ENCODE results near the gene CPLX3. TPM values are rescaled to one million over a fixed set of nuclear protein-coding genes. Genes with fewer than 3 reads are reported as not detected.

Gene CPLX3
- polyA plus RNA-seq, 1 donor from 2014 or later, result 0.27 TPM

GRCh38 chr15:74827614-74828013 is 1.2 kb downstream of the CPLX3 start:
- Histone ChIP-seq H3K36me3 (ENCODE audit: insufficient read depth, low read length) (no peaks in the 10 kb centered on the region), H3K9ac (ENCODE audit: low read length) (no peak overlapping the region), H2AFZ (ENCODE audit: low read depth, low read length) (no peak overlapping the region), H3F3A (ENCODE audit: insufficient read depth, low read length, poor library complexity, severe bottlenecking) (no peaks in the 10 kb centered on the region), H3K27me3 (ENCODE audit: insufficient read depth, low read depth, low read length) (peaks cover 50% of the 10 kb centered on the region), H3K79me2 (replicated peaks; ENCODE audit: insufficient read depth, low read length) (no peaks in the 10 kb centered on the region), H4K20me1 (ENCODE audit: insufficient read depth) (no peaks in the 10 kb centered on the region), H3K4me2 (ENCODE audit: low read length) (no peak overlapping the region), H3K4me3 (ENCODE audit: low read length) (no peak overlapping the region), H3K9me3 (ENCODE audit: low read length) (no peaks in the 10 kb centered on the region), H3K27ac (ENCODE audit: low read length) (no peak overlapping the region), H3K9me2 (ENCODE audit: insufficient read depth, low read length) (no peaks in the 10 kb centered on the region)
- TF ChIP-seq EP300 (conservative IDR thresholded peaks at IDR 0.05; ENCODE audit: poor library complexity, severe bottlenecking), result no peak

DNA sequence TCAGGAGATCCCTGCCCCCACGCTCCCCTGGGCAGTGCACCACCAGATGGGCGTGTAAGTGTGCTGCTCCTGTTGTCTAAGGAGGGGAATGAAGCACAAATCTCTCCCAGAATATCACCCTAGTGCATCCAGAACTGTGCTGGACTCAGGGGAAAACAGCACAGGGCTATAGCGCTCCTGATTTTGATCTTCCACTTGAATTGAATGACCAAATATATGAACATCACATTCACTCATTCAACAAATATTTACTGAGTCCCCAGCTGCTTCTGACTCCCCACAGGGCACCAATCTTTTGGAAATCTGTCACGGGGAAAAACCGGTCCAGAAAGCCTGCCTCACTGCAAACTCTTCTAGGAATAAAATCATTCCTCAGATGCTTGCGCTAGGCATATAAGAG is 2.4 kb downstream of the CPLX3 start:
- Histone ChIP-seq H3K4me2 (ENCODE audit: low read length) (no peak overlapping the region), H3K79me2 (replicated peaks; ENCODE audit: insufficient read depth, low read length) (no peaks in the 10 kb centered on the region), H4K20me1 (ENCODE audit: insufficient read depth) (no peaks in the 10 kb centered on the region), H3K9ac (ENCODE audit: low read length) (no peak overlapping the region), H3K9me2 (ENCODE audit: insufficient read depth, low read length) (no peaks in the 10 kb centered on the region), H3K9me3 (ENCODE audit: low read length) (no peaks in the 10 kb centered on the region), H3K4me3 (ENCODE audit: low read length) (no peak overlapping the region), H3F3A (ENCODE audit: insufficient read depth, low read length, poor library complexity, severe bottlenecking) (no peaks in the 10 kb centered on the region), H3K27me3 (ENCODE audit: insufficient read depth, low read depth, low read length) (peaks cover 50% of the 10 kb centered on the region), H2AFZ (ENCODE audit: low read depth, low read length) (no peak overlapping the region), H3K27ac (ENCODE audit: low read length) (no peak overlapping the region), H3K36me3 (ENCODE audit: insufficient read depth, low read length) (no peaks in the 10 kb centered on the region)
- no peak for TF ChIP-seq EZH2 (IDR thresholded peaks at IDR 0.05; ENCODE audit: borderline replicate concordance, insufficient read depth, low read length, poor library complexity, severe bottlenecking)

DNA sequence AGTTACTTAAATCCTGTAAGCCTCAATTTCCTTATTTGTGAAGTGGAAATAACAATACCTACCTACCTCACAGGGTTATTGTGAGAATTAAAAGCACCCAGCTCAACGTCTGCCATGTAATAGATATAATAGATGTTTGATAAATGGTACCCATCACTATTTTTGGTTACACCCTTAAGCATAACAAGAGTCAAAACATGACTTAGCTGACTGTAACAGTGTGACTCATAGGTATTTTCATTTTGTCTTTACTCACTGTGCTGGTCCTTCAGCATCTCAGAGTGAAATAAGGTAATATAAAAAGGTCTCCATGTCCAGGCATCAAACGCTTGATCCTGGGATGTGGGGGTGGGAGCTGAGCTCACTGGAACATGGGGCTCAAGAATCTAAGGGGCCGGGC is 3.1 kb downstream of the CPLX3 start:
- Histone ChIP-seq H3K36me3 (ENCODE audit: insufficient read depth, low read length) (no peaks in the 10 kb centered on the region), H3K27ac (ENCODE audit: low read length) (no peak overlapping the region), H3K27me3 (ENCODE audit: insufficient read depth, low read depth, low read length) (peaks cover 44% of the 10 kb centered on the region), H3K4me2 (ENCODE audit: low read length) (no peak overlapping the region), H3K9ac (ENCODE audit: low read length) (no peak overlapping the region), H3K9me3 (ENCODE audit: low read length) (no peaks in the 10 kb centered on the region), H3K4me3 (ENCODE audit: low read length) (no peak overlapping the region), H2AFZ (ENCODE audit: low read depth, low read length) (no peak overlapping the region), H3F3A (ENCODE audit: insufficient read depth, low read length, poor library complexity, severe bottlenecking) (no peaks in the 10 kb centered on the region), H3K79me2 (replicated peaks; ENCODE audit: insufficient read depth, low read length) (no peaks in the 10 kb centered on the region), H4K20me1 (ENCODE audit: insufficient read depth) (no peaks in the 10 kb centered on the region), H3K9me2 (ENCODE audit: insufficient read depth, low read length) (no peaks in the 10 kb centered on the region)
- TF ChIP-seq TAF1 (IDR thresholded peaks at IDR 0.05; ENCODE audit: low read depth), result no peak
- no peak for TF ChIP-seq REST (IDR thresholded peaks at IDR 0.05; ENCODE audit: borderline replicate concordance)
- TF ChIP-seq RAD21 (conservative IDR thresholded peaks at IDR 0.05), result no peak
- TF ChIP-seq EP300 (conservative IDR thresholded peaks at IDR 0.05; ENCODE audit: poor library complexity, severe bottlenecking), result no peak
- no peak for TF ChIP-seq POLR2AphosphoS5 (IDR thresholded peaks at IDR 0.05)
- no peak for TF ChIP-seq CTCF (IDR thresholded peaks at IDR 0.05; ENCODE audit: poor library complexity, severe bottlenecking)
- no peak for TF ChIP-seq MXI1 (conservative IDR thresholded peaks at IDR 0.05; ENCODE audit: poor library complexity, severe bottlenecking)
- TF ChIP-seq SMC3 (conservative IDR thresholded peaks at IDR 0.05; ENCODE audit: poor library complexity), result no peak
- no peak for TF ChIP-seq EZH2 (IDR thresholded peaks at IDR 0.05; ENCODE audit: borderline replicate concordance, insufficient read depth, low read length, poor library complexity, severe bottlenecking)
